Panc1 (cell line): ENCODE data around the gene NIPAL3. TPM values are rescaled to one million over a fixed set of nuclear protein-coding genes. Genes with fewer than 3 reads are reported as not detected.

ENCODE experiments used
- ATAC-seq: fragments of 200-7000 bp; cut with Tn5 transposase; 2 replicates; pipeline ENCODE4 v1.9.1; 2020; ENCODE audit warnings: mild to moderate bottlenecking, moderate library complexity
- BruUV-seq: library from RNA; stranded (reverse); fragments of 400-500 nt; replicated peaks from 2 replicates; lab custom pipeline; 2021; lab: Mats Ljungman, UMichigan
- CTCF ChIA-PET: fragments of 300-600 bp; sonication (Branson Sonifier 250); formaldehyde crosslinking; loops from one replicate; lab custom pipeline; 2022; ENCODE audit warnings: antibody characterized with exemption; lab: Charles Lee
- POLR2A ChIA-PET: fragments of 300-600 bp; sonication (Branson Sonifier 250); formaldehyde crosslinking; loops from one replicate; lab custom pipeline; 2022; ENCODE audit warnings: antibody characterized with exemption; lab: Charles Lee
- DNase-seq: peaks from one replicate; pipeline ENCODE4 v3.0.0-alpha.2; 2010; ENCODE audit warnings: low read depth, low spot score
- H3K27ac ChIP-seq: 2 replicates; pipeline ENCODE4 v1.5.1; 2011; ENCODE audit warnings: mild to moderate bottlenecking, low read length, inconsistent platforms
- H3K27me3 ChIP-seq: fragments of 200-500 bp; sonication (Bioruptor generic); 2 replicates; pipeline ENCODE4 v1.6.0; 2014; ENCODE audit warnings: low read length, inconsistent platforms; ENCODE audit not compliant: control insufficient read depth, insufficient read depth
- H3K36me3 ChIP-seq: fragments of 200-500 bp; sonication (Bioruptor generic); 2 replicates; pipeline ENCODE4 v1.5.1; 2014; ENCODE audit warnings: inconsistent platforms, mild to moderate bottlenecking, low read length, moderate library complexity; ENCODE audit not compliant: control insufficient read depth, insufficient read depth
- H3K4me1 ChIP-seq: 2 replicates; pipeline ENCODE4 v1.5.1; 2011; ENCODE audit warnings: inconsistent platforms, mild to moderate bottlenecking, low read length, moderate library complexity; ENCODE audit not compliant: control insufficient read depth, insufficient read depth
- H3K4me3 ChIP-seq, 2 experiments: 2 replicates each; pipeline ENCODE4 v1.5.1; 2011 to 2012; ENCODE audit warnings: low read depth in 2 of 2, low read length in 2 of 2, mild to moderate bottlenecking in 2 of 2, inconsistent platforms in 1 of 2, moderate library complexity in 1 of 2
- H3K9me3 ChIP-seq: fragments of 200-500 bp; sonication (Bioruptor generic); 2 replicates; pipeline ENCODE4 v1.5.1; 2014; ENCODE audit warnings: low read depth, mild to moderate bottlenecking, inconsistent platforms, low read length, moderate library complexity; ENCODE audit not compliant: control insufficient read depth, insufficient read depth
- CTCF ChIP-seq: fragments of 450-650 bp; IDR thresholded peaks from 2 replicates; pipeline ENCODE4 v1.5.1; 2017; ENCODE audit warnings: mild to moderate bottlenecking
- POLR2AphosphoS5 ChIP-seq: IDR thresholded peaks from 2 replicates; pipeline ENCODE4 v1.6.1; 2012; ENCODE audit warnings: mild to moderate bottlenecking, low read depth, low read length, moderate library complexity
- REST ChIP-seq, 2 experiments: IDR thresholded peaks; 2 replicates each; pipeline ENCODE4 v1.6.1; 2011 to 2012; ENCODE audit warnings: low read depth in 2 of 2, control low read depth in 1 of 2, low read length in 1 of 2, mild to moderate bottlenecking in 1 of 2, moderate library complexity in 1 of 2; ENCODE audit not compliant: insufficient read depth in 1 of 2
- SIN3A ChIP-seq: IDR thresholded peaks from 2 replicates; pipeline ENCODE4 v1.6.1; 2012; ENCODE audit warnings: low read depth, mild to moderate bottlenecking, low read length, moderate library complexity, borderline replicate concordance; ENCODE audit not compliant: insufficient read depth
- TCF7L2 ChIP-seq: IDR thresholded peaks from 2 replicates; pipeline ENCODE4 v1.6.1; 2011; ENCODE audit warnings: mild to moderate bottlenecking, low read depth, low read length, inconsistent platforms
- in situ Hi-C: cut with HindIII; loops from 2 replicates; pipeline ENCODE4 v1.10.0; 2016; ENCODE audit warnings: low sequenced_read_pairs, low pct_unique_long_range_greater_than_20kb
- intact Hi-C: fragments of 100-400 bp; cut with micrococcal nuclease; formaldehyde crosslinking; loops from one replicate; pipeline ENCODE4 v1.10.0; 2022; ENCODE audit not compliant: unreplicated experiment
- total RNA-seq: library from RNA; stranded (reverse); gene quantifications from one replicate; pipeline ENCODE4 v1.2.1, GENCODE V29; 2021; ENCODE audit not compliant: unreplicated experiment

NIPAL3 gene
- total RNA-seq, 1 experiment from 2014 or later = 13.6 TPM

DNA sequence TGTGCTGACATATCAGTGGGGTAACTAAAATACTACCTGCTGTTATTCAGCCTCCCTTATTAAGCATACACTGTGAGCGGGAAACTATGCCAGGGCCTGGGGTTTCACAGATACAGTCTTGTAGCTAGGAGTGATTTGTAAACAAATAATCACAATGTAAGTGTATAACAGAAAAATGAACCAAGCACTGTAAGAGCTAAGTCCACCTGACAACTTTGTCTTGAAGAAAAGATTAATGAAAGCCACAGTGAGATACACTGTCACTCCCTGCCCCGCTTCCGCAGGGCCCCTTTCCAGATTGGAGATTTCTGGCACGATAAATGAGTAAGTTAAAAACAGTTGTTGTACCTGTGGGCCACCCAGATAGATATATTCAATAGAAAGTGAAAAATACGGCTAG is 91.8 kb downstream of the NIPAL3 start:
- Histone ChIP-seq H3K9me3 (no peaks in the 10 kb centered on the region), H3K4me3 (no peak overlapping the region), H3K4me1 (peaks cover 8% of the 10 kb centered on the region), H3K27ac (no peak overlapping the region), H3K36me3 (no peaks in the 10 kb centered on the region; the same call in 1 of the 2 replicates), H3K27me3 (no peaks in the 10 kb centered on the region)
- ChIA-PET POLR2A (no interaction called here), CTCF (interaction anchor here (0.6 kb wide), 1 partner anchor 80 kb away, joined by 3 read pairs; no protein-coding TSS in a partner anchor)
- DNase-seq (no peak), ATAC-seq (no peak)
- TF ChIP-seq SIN3A = no peak
- TF ChIP-seq TCF7L2 = no peak
- TF ChIP-seq CTCF = no peak
- TF ChIP-seq REST (IDR thresholded peaks at IDR 0.05; ENCODE audit: insufficient read depth in 1 of 2, low read depth in 2 of 2, low read length in 1 of 2) = no peak
- TF ChIP-seq POLR2AphosphoS5 = no peak
- in situ Hi-C loops = no loop called here
- intact Hi-C loops = no loop called here
- BruUV-seq = no TSS peak

DNA sequence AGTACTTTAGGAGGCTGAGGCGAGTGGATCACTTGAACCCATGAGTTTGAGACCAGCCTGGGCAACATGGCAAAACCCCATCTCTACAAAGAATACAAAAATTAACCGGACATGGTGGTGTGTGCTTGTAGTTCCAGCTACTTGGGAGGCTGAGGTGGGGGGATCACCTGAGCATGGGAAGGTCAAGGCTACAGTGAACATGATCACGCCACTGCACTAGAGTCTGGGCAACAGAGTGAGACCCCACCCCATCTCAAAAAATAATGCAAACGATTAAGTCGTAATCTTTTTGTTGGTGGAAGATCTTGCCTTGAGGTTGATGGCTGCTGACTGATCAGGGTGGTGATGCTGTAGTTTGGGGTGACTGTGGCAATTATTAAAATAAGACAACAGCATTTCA is 93.3 kb downstream of the NIPAL3 start:
- POLR2A ChIA-PET = no interaction called here
- intact Hi-C loops (no loop called here), in situ Hi-C loops (no loop called here)
- no peaks in the 10 kb centered on the region for H3K9me3 ChIP-seq
- H3K36me3 ChIP-seq = no peaks in the 10 kb centered on the region
- no peaks in the 10 kb centered on the region for H3K27me3 ChIP-seq
- peaks cover 4% of the 10 kb centered on the region; the same call in 1 of the 2 replicates for H3K4me1 ChIP-seq
- ATAC-seq (no peak), DNase-seq (no peak)
- H3K27ac ChIP-seq = no peak overlapping the region
- CTCF ChIA-PET = no interaction called here
- TF ChIP-seq SIN3A (no peak), POLR2AphosphoS5 (no peak), CTCF (no peak), REST (IDR thresholded peaks at IDR 0.05; ENCODE audit: insufficient read depth in 1 of 2, low read depth in 2 of 2, low read length in 1 of 2) (no peak), TCF7L2 (no peak)
- no TSS peak for BruUV-seq
- H3K4me3 ChIP-seq = no peak overlapping the region
